SW 1271 (cell line): ENCODE measurements around the gene UTP25.
"Not testable (repeated sequence)": the region's sequence is repeated elsewhere in the genome, so short reads cannot be mapped to it uniquely, and the experiment has no call there.

Experiments
- DNase-seq, 2 experiments: peaks; one replicate each; lab custom pipeline; 2025; lab: John Stamatoyannopoulos, UW

The UTP25 gene, protein sequence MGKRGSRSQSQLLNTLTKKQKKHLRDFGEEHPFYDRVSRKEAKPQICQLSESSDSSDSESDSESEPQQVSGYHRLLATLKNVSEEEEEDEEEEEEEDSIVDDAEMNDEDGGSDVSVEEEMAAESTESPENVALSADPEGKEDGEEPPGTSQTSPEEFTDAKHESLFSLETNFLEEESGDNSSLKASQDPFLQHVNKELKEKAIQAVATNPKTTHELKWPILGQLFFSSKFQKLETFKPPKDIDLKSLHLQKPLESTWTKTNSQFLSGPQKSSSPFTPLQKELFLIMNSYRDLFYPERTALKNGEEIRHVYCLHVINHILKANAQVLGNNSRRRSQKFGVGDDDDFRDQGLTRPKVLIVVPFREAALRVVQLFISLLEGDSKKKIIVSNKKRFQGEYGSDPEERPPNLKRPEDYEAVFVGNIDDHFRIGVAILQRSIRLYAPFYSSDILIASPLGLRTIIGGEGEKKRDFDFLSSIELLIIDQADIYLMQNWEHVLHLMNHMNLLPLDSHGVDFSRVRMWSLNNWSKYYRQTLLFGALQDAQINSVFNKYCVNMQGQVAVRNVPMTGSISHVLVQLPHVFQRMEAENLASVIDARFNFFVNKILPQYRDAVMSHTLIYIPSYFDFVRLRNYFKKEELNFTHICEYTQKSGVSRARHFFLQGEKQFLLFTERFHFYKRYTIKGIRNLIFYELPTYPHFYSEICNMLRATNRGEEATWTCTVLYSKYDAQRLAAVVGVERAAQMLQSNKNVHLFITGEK

GRCh38 chr1:209827384-209828262 is at the start of gene UTP25:
Gene UTP25 (plus strand): TSS chr1:209827972. CDS start chr1:209828064, 92 bp downstream.
- DNase-seq: peak; percentile 67 to 88

GRCh38 chr1:209778102-209778501 is 49.7 kb upstream of the UTP25 start:
- DNase-seq: no peak

GRCh38 chr1:209780268-209780667 is 47.5 kb upstream of the UTP25 start:
- DNase-seq: no peak

GRCh38 chr1:209783386-209783785 is 44.4 kb upstream of the UTP25 start:
- no peak for DNase-seq

DNA sequence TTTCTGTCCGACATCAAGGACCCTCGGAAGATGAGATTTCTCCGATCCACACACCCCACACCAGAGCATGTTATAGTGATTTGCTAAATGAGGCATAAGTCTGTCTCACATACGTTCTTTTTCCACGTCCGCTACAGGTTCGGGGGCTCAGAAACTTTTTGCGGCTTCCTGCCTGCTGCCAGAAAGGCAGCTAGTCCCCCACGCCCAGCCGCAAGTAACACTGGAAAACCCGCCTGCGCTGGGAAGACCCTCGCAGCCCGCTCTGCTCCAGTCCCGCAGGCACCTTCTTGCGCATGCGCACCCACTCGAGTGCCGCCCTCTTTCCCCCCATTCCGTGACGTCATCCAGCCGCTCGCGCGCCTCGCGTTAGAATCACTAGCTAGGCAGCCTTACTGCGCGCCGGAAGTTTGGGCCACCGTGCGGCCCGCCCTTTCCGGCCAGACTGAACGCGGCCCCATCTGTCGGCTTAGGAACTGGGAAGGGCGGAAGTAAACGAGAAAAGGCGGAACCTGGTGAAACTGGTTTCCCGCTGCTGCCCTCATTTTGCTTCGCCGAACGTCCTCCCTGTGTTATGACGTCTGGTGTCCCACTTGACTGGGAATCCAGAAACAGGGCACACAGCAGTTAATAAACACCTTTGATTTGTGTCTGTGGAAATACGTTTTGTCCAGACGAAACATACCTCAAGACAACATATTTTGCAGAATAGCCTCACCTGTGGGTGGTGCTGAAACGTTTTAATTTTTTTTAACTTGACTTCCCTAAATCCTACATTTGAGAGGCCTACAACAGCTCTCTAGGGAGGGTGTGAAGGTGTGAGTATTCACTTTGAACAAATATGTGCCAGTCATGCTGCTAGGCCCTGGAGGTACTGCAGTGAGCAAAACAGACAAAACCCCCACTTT is 43.3 kb upstream of the UTP25 start, which contains the start of gene C1orf74:
TSS of gene C1orf74 (minus strand) at position 295 of the 905 bp plus-strand sequence. CDS start 925 bp downstream, outside the sequence.
- DNase-seq: peak; percentile 64 to 93

DNA sequence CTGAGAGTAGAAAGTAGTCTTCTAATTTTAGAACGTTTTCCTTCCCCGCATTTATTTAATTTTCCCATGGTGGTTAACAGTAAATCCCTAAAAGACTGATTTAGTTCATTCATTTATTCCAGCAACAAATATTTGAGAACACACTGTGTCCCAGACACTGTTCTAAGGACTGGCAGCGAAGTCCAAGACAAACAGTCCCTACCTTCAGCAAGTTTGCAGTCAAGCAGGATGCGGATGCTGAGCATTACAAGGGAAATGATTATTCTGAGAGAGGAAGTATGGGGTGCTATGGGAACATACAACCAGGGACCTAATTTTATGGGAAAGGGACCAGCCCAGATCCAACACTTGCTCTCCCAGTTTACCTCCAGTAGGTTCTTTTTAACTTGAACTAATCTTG is 42.2 kb upstream of the UTP25 start:
- no peak for DNase-seq

- no peak for DNase-seq
Measured at GRCh38 chr1:209786146-209786545, 41.6 kb upstream of the UTP25 start.

- no peak for DNase-seq
Measured at GRCh38 chr1:209787551-209787950, 40.2 kb upstream of the UTP25 start.

GRCh38 chr1:209789245-209789644 is 38.5 kb upstream of the UTP25 start:
- no peak for DNase-seq

DNA sequence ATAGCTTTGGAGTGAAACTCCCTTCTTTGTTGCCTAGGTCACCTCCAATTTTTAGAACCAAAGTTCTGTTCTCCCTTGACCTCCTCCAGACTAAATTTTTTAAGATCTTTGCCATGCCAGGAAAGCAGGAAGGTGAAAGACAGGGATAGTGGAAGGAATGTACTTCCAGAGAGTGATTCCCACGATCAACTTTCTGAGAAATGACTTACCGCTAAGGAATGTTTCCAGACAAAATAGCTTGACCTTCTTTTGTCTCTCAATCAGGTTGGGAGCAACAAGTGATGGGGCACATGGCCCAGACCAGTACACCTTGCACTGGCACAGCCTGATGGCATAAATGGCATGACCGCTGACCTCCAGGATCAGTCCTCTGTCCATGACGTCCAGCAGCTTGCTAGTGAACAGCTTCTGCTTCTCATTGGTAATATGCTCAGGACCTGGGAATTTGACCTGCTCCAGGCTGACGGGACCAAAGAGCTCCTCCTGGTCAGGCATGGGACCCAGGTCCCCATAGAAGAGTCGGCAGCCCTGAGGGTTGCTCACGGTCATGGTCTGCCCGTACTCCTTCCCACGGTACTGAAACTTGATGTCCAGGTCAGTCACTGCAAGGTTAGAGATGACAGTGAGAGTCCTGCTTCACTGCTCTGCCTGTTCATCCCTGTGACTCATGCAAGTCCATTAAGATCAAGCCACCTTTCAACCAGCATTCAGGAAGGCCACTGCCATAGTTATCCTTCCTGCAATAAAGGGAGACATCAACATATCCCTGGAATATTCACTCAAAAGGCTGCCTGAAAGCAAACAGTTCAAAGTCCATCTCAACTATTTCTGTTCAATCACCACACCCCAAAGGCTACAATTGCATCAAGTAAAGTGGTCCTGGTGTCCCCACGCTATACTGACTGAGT is 37.2 kb upstream of the UTP25 start:
- no peak for DNase-seq

DNA sequence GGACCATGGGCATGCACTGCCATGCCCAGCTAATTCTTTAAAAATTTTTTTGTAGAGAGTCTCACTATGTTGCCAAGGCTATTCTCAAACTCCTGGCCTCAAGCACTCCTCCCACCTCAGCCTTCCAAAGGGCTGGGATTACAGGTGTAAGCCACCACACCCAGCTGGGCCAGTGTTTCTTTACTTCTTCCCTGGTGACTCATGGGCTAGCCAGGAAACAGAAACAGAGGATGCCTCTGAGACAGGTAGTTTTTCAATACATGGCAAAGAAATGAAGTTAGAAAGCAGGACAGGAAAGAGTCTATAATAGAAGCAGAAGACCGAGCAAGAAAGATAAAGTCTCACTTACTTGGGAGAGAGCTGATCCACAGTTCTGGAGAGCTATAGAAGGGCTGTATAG is 35.9 kb upstream of the UTP25 start:
- no peak for DNase-seq

DNA sequence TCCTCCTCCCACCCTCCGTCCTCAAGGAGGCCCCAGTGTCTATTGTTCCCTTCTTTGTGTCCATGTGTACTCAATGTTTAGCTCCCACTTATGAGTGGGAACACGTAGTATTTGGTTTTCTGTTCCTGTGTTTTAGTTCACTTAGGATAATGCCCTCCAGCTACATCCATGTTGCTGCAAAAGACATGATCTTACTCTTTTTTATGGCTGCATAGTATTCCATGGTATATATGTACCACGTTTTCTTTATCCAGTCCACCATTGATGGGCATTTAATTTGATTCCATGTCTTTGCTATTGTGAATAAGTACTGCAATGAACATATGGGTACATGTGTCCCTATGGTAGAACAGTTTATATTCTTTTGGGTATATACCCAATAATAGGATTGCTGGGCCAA is 34.1 kb upstream of the UTP25 start:
- DNase-seq: not testable (repeated sequence)

DNA sequence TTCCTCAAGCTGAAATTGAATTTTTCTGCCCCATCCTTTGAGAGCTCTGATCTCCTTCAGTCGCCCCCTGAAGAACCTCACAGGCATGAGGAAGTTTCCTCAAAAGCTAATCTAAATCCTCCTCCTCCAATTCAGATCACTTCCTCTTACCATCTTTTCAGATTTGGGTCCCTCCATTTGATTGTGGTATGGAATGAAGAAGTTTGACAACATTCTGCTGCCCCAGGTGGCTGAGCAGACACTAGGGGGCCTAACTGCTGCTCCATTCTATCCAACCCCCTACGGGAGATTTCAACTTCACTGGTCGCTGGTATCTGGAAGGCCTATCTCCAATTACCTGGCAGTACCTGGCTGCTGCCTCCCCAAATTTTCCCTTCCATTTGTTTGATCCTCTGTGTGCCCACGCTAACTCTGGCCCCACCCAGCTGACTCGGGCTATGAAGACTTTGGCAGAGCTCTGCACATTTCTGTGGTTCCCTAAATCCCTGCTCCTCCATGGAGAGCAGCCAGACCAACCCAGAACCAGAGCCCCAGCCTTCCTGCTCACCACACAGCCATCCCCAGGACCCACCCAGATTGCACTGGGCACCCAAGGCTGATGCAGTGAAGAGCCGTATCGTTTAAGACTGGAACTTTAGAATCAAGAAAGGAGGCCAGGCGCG is 29.7 kb upstream of the UTP25 start:
- DNase-seq: no peak

DNA sequence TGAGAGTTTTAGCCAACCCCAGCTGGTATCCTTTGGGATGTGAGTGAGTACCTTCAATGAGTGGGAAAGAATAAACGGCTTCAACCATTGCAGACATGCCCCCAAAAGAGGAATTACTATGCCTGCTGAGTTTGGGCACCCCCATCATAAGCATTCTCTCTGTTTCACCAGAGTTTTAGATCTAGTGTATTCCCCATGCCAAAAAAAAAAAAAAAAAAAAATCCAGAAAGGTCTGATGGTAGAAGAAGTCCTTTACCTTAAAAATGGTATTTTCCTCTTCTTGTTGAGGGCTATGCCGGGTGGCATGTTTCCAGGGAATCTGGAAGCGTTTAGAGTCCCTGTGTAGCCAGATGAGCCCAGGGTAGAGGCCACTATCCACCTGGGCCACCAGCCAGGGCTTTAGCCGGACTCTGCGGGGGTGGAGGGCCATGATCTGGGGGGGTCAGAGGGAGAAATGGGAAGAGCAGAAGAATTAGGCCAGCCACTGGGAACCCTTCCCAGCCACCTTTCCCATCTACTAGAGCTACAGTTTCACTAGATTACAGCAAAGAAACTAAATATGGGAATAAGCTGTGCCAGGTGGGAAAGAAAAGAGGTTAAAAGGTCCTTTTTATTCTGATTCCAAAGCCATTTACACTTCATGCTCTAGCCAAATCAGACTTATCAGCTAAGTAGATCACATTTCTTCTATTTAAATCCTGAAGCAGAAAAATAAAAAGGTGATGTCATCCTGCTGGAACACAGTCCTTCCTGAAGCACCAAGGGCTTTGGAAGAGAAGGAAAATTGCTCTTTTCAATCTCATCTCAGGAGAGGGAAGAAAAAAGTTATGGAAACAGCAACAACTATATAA is 26.6 kb upstream of the UTP25 start:
- no peak for DNase-seq

- DNase-seq: no peak
Measured at GRCh38 chr1:209802117-209802779, 25.5 kb upstream of the UTP25 start.

GRCh38 chr1:209802780-209803152 is 25.0 kb upstream of the UTP25 start:
- no peak for DNase-seq

- no peak for DNase-seq
Measured at GRCh38 chr1:209803568-209803967, 24.2 kb upstream of the UTP25 start.

- DNase-seq: no peak
Measured at GRCh38 chr1:209805341-209805781, 22.4 kb upstream of the UTP25 start.
